HG03064 (cell line): ENCODE measurements around the gene GPX8.

Experiments used
- ATAC-seq: cut with Tn5 transposase; IDR thresholded peaks from one replicate; pipeline ENCODE4 v1.9.1; 2021; ENCODE audit warnings: low read depth; ENCODE audit not compliant: unreplicated experiment

The GPX8 gene

DNA sequence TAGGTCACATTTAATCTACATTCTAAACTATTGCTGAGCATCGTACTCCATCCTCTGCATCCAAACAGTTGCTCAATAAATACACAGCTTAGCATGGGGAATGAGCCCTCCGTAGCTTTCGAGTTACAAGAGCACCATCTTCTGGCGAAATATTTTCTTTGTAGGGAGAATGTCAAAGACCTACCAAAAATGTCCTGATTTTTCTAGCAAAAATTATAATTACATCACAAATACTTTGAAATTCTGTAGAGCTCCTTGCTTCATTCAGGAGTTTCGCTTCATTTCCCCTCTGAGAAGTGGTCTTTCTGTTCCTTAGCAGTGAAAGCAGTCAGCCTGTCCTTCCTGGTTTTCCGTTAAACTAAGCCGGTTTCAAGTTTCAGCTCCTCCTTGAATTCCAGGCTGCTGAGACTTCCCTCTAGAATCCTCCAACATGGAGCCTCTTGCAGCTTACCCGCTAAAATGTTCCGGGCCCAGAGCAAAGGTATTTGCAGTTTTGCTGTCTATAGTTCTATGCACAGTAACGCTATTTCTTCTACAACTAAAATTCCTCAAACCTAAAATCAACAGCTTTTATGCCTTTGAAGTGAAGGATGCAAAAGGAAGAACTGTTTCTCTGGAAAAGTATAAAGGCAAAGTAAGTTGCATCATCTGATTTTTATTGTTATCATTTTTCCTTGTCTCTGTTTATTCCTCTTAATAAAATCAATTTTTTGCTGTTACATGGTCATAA lies at the start of gene GPX8:
Gene GPX8, plus strand, starts transcription at position 409 of the 730 bp plus-strand sequence. Its CDS starts 22 bp downstream, at position 431.
- no peak for ATAC-seq

GRCh38 chr5:55110217-55110616 lies 49.8 kb upstream of the GPX8 start:
- ATAC-seq: no peak

DNA sequence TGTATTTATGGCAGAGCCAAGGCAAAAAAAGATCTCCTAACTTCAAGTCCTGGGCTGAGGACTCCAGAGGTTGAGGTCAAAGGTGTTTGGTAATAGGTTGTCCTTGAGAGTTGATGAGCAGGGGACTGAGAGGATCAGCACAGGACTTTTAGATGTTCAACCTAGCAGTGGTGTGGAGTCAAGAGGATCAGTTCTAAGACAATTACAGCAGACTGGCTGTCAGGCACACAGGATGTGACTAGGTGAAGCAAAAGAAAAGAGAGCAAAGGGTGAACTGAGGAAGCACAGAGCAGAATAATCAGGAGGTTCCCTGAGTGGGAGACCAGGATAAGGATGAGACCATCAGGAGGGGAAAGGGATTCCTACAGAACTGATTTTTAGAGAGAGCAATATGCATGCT lies 46.6 kb upstream of the GPX8 start:
- ATAC-seq: no peak

GRCh38 chr5:55114061-55114460 lies 45.9 kb upstream of the GPX8 start:
- no peak for ATAC-seq

- ATAC-seq: no peak
Measured at GRCh38 chr5:55123365-55123764, 36.6 kb upstream of the GPX8 start.

DNA sequence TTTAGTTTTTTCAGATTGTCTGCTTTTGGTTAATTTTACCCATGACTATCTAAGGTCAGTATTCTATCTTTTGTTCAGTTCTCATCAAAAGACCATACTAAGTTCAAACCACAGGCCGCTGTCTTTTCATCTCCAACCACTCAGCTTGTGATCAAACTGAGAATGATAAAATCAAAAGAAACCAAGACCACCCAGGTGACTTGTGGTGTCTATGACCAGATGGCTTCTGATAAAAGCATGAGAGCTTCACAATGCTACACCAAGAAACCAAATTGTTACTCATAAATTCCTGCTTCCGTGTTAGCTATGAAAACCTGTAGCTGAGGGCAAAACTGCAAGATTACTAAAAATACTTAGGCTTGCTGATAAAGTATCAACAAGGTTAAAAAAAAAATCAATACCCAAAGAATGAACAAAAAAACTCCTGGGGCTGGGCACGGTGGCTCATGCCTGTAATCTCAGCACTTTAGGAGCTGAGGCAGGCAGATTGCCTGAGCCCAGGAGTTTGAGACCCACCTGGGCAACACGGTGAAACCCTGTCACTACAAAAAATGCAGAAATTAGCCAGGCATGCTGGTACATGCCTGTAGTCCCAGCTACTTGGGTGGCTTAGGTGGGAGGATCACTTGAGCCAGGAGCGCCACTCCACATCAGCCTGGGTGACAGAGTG lies 25.8 kb upstream of the GPX8 start:
- no peak for ATAC-seq

DNA sequence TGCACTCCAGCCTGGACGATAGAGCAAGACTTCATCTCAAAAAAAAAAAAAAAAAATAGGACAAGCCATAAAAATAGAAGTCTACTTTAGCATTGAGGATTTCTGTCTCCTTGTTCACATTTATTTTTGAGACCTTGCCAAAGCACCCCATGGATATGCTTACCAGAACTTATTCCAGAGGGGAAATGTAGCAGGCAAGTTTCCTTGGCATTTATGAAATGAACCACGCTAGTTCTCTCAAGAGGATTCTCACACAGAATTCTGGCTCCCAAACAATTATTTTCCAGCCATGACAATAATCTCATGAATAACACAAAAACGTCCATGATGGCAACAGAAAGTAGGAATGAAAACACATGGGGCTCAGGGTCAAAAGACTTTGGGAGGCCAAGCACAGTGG lies 23.4 kb upstream of the GPX8 start:
- no peak for ATAC-seq

GRCh38 chr5:55140908-55141665 lies 18.9 kb upstream of the GPX8 start:
- no peak for ATAC-seq

GRCh38 chr5:55141945-55142690 lies 17.9 kb upstream of the GPX8 start:
- ATAC-seq: no peak

DNA sequence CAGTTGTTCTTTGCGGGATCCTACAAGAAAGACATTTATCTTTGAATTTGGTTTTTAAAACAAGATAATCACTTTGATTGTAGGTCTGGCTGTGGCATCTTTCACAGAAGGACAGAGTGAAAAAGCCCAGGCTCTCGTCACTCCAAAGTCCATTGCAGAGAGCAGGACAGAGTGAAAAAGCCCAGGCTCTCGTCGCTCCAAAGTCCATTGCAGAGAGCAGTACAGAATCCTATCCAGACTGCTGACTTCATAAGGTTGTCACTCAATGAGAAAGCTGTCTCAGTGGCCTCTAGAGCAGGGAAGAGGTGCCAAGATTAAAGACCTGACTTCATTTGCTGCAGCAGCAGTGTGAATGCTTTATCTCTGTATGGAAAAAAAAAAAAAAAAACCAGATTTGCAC lies 16.3 kb upstream of the GPX8 start:
- no peak for ATAC-seq

- no peak for ATAC-seq
Measured at GRCh38 chr5:55146080-55146479, 13.9 kb upstream of the GPX8 start.

DNA sequence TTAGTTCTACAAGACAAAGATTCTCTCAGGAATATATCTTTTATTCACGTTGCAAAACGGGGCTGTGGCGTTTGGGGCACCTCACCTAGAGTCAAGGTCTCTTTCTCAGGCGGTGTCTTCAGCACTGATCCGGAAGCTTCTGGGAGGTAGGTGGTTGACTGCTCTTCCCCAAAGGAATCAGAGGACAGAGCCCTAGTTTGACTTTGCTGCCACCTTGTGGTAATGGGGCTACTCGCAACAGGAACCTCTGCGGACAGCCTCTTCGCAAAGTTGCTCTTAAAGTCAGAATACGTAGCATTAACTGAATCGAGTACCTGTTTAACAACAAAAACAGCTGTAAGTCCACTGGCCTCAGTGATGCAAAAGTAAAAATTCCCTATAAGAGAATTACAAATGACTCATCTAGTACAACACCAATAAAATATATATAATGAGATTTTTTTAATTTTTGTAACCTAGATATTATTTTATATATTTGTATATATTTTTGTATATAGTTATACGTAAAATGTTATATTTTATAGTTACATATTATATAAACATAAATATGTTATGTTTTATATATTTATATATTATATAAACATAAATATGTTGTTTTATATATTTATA lies 13.3 kb upstream of the GPX8 start:
- no peak for ATAC-seq

GRCh38 chr5:55149308-55149795 lies 10.6 kb upstream of the GPX8 start:
- ATAC-seq: no peak

DNA sequence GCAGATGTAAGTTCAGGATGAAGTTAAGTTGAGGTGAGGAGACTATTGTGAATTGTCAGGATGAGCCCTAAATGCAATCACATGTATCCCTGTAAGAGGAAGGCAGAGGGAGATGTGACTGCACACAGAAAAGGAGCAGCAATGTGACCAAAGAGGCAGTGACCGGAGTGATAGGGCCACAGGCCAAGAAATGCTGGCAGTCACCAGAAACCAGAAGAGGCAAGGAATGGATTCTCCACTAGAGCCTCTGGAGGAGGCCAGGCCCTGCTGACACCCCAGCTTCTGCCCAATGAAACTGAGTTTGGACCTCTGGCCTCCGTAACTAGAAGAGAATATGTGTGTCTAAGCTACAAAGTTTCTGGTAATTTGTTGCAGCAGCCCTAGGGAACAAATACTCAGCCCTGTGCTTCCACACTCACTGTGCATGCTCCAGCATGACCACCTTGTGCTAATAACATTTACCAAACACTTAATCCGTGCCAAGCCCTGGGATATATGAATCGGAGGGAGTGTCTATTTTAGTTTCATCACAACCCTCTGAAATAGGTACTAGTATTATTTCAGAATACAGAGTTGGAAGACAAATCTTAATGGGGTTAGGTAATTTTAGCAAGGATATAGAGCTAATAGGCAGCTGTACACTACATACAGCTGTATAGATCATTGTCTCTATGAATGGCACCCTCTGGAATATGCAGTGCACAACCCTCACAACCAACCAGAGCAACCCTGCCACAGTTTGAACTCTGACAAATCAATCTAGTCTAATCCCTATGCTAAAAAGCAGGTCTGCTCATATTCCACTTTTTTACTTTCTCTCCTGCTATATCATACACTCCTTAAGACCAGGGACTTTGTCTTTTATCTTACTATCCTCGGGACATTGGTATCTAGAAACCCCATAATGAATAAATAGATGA lies 7.8 kb upstream of the GPX8 start:
- ATAC-seq: no peak

DNA sequence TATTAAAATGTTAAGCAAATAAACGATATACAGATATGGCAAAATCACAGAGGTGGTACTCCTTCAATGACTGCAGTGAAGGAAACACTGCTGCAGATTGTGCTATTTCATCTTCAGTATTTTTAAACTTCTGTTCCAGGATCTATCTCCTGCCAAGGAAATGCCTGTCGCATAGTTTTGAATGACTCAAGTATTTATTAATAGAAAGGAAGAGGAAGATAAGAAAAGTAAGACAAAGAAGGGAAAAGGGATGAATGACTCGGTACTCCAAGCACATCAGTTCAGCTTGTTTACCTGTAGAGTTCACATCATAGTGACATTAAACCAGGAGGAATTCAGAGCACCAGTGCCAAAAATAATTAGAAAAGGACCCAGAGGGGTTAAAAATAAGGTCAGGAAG lies 5.1 kb upstream of the GPX8 start:
- no peak for ATAC-seq

- no peak for ATAC-seq
Measured at GRCh38 chr5:55160493-55161209, 680 bp downstream of the GPX8 start.

- ATAC-seq: no peak
Measured at GRCh38 chr5:55162666-55163065, 2.7 kb downstream of the GPX8 start.

GRCh38 chr5:55171471-55171870 lies 11.5 kb downstream of the GPX8 start:
- ATAC-seq: no peak
